Panc1 (cell line): ENCODE results near the gene KRTAP4-16.
"Not testable (repeated sequence)": the region's sequence is repeated elsewhere in the genome, so short reads cannot be mapped to it uniquely, and the experiment has no call there.

ENCODE experiments used
- CTCF ChIP-seq: fragments of 450-650 bp; IDR thresholded peaks from 2 replicates; pipeline ENCODE4 v1.5.1; 2017; ENCODE audit warnings: mild to moderate bottlenecking
- POLR2AphosphoS5 ChIP-seq: IDR thresholded peaks from 2 replicates; pipeline ENCODE4 v1.6.1; 2012; ENCODE audit warnings: mild to moderate bottlenecking, low read depth, low read length, moderate library complexity
- REST ChIP-seq, 2 experiments: IDR thresholded peaks; 2 replicates each; pipeline ENCODE4 v1.6.1; 2011 to 2012; ENCODE audit warnings: low read depth in 2 of 2, control low read depth in 1 of 2, low read length in 1 of 2, mild to moderate bottlenecking in 1 of 2, moderate library complexity in 1 of 2; ENCODE audit not compliant: insufficient read depth in 1 of 2
- SIN3A ChIP-seq: IDR thresholded peaks from 2 replicates; pipeline ENCODE4 v1.6.1; 2012; ENCODE audit warnings: low read depth, mild to moderate bottlenecking, low read length, moderate library complexity, borderline replicate concordance; ENCODE audit not compliant: insufficient read depth
- TCF7L2 ChIP-seq: IDR thresholded peaks from 2 replicates; pipeline ENCODE4 v1.6.1; 2011; ENCODE audit warnings: mild to moderate bottlenecking, low read depth, low read length, inconsistent platforms

GRCh38 chr17:41055130-41055529 is 46.9 kb downstream of the KRTAP4-16 start, which contains the start of gene KRTAP2-2:
- not testable (repeated sequence) for TF ChIP-seq CTCF; REST (IDR thresholded peaks at IDR 0.05; ENCODE audit: insufficient read depth in 1 of 2, low read depth in 2 of 2, low read length in 1 of 2); TCF7L2; SIN3A; POLR2AphosphoS5
